ENCODE results near the gene SERPINB5. TPM values are rescaled to one million over a fixed set of nuclear protein-coding genes. Genes with fewer than 3 reads are reported as not detected.

SERPINB5 gene
- total and polyA plus RNA-seq, 2 experiments from 2014 or later = 0.16 TPM; not detected in 1

DNA sequence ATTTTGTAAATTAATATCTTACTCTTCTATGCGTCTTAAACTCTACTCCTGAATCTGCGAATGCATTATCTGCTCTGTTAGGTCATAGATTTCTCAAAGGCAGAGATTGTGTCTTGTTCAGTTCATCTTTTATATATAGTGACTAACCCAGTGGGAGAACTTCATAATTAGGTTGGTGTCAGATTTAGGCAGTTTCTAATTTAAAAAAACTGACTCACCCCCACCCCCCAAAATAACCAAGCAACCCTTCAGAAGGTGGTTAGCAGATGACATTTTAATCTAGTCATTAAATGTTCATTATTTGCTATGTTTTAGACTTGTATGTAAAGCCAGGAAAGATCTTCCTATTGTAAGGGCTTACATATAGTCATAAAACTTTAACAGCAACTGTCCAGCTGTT lies 75.8 kb downstream of the SERPINB5 start:
- Histone ChIP-seq H3K4me2 (no peak overlapping the region), H4K20me1 (replicated peaks; ENCODE audit: insufficient read depth) (no peaks in the 10 kb centered on the region), H3K79me2 (replicated peaks; ENCODE audit: insufficient read depth) (no peaks in the 10 kb centered on the region), H3F3A (replicated peaks; ENCODE audit: low read depth) (no peaks in the 10 kb centered on the region), H3K9me2 (ENCODE audit: insufficient read depth) (peaks cover 7% of the 10 kb centered on the region; the same call in 1 of the 2 replicates), H2AFZ (no peak overlapping the region), H3K4me1 (ENCODE audit: insufficient read depth) (no peaks in the 10 kb centered on the region), H3K27me3 (ENCODE audit: insufficient read depth) (no peaks in the 10 kb centered on the region), H3K4me3 (no peak overlapping the region), H3K27ac (ENCODE audit: low read depth) (no peak overlapping the region), H3K36me3 (ENCODE audit: insufficient read depth) (no peaks in the 10 kb centered on the region)
- Mint-ChIP-seq H3K27me3 (ENCODE audit: insufficient read depth, low read depth, poor library complexity) (no peaks in the 10 kb centered on the region), H3K4me1 (no peaks in the 10 kb centered on the region), H3K9me3 (no peaks in the 10 kb centered on the region), H3K27ac (no peak overlapping the region), H3K4me3 (no peak overlapping the region), H3K36me3 (ENCODE audit: low read depth) (no peaks in the 10 kb centered on the region)
- no peak for DNase-seq (ENCODE audit: low spot score)
- no peak for ATAC-seq
- TF ChIP-seq, protein P1, sequence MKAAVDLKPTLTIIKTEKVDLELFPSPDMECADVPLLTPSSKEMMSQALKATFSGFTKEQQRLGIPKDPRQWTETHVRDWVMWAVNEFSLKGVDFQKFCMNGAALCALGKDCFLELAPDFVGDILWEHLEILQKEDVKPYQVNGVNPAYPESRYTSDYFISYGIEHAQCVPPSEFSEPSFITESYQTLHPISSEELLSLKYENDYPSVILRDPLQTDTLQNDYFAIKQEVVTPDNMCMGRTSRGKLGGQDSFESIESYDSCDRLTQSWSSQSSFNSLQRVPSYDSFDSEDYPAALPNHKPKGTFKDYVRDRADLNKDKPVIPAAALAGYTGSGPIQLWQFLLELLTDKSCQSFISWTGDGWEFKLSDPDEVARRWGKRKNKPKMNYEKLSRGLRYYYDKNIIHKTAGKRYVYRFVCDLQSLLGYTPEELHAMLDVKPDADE (IDR thresholded peaks at IDR 0.05) = no peak
- TF ChIP-seq POLR2AphosphoS5 (IDR thresholded peaks at IDR 0.05; ENCODE audit: low read depth) (no peak), EZH2 (IDR thresholded peaks at IDR 0.05; ENCODE audit: low read depth, unreplicated experiment) (no peak), STAT1 (IDR thresholded peaks at IDR 0.05; ENCODE audit: unreplicated experiment) (no peak), NANOG (IDR thresholded peaks at IDR 0.05; ENCODE audit: borderline replicate concordance) (no peak), JUNB (IDR thresholded peaks at IDR 0.05; ENCODE audit: unreplicated experiment) (no peak), EZH2phosphoT487 (IDR thresholded peaks at IDR 0.05; ENCODE audit: unreplicated experiment) (no peak), ZNF331 (CRISPR knock-in tag; IDR thresholded peaks at IDR 0.05; ENCODE audit: low read depth) (no peak)
- TF ChIP-seq, protein P2, sequence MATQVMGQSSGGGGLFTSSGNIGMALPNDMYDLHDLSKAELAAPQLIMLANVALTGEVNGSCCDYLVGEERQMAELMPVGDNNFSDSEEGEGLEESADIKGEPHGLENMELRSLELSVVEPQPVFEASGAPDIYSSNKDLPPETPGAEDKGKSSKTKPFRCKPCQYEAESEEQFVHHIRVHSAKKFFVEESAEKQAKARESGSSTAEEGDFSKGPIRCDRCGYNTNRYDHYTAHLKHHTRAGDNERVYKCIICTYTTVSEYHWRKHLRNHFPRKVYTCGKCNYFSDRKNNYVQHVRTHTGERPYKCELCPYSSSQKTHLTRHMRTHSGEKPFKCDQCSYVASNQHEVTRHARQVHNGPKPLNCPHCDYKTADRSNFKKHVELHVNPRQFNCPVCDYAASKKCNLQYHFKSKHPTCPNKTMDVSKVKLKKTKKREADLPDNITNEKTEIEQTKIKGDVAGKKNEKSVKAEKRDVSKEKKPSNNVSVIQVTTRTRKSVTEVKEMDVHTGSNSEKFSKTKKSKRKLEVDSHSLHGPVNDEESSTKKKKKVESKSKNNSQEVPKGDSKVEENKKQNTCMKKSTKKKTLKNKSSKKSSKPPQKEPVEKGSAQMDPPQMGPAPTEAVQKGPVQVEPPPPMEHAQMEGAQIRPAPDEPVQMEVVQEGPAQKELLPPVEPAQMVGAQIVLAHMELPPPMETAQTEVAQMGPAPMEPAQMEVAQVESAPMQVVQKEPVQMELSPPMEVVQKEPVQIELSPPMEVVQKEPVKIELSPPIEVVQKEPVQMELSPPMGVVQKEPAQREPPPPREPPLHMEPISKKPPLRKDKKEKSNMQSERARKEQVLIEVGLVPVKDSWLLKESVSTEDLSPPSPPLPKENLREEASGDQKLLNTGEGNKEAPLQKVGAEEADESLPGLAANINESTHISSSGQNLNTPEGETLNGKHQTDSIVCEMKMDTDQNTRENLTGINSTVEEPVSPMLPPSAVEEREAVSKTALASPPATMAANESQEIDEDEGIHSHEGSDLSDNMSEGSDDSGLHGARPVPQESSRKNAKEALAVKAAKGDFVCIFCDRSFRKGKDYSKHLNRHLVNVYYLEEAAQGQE (IDR thresholded peaks at IDR 0.05; ENCODE audit: unreplicated experiment) = no peak
- TF ChIP-seq, protein P3, sequence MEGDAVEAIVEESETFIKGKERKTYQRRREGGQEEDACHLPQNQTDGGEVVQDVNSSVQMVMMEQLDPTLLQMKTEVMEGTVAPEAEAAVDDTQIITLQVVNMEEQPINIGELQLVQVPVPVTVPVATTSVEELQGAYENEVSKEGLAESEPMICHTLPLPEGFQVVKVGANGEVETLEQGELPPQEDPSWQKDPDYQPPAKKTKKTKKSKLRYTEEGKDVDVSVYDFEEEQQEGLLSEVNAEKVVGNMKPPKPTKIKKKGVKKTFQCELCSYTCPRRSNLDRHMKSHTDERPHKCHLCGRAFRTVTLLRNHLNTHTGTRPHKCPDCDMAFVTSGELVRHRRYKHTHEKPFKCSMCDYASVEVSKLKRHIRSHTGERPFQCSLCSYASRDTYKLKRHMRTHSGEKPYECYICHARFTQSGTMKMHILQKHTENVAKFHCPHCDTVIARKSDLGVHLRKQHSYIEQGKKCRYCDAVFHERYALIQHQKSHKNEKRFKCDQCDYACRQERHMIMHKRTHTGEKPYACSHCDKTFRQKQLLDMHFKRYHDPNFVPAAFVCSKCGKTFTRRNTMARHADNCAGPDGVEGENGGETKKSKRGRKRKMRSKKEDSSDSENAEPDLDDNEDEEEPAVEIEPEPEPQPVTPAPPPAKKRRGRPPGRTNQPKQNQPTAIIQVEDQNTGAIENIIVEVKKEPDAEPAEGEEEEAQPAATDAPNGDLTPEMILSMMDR (conservative IDR thresholded peaks at IDR 0.05; ENCODE audit: low read depth in 2 of 2) = no peak

DNA sequence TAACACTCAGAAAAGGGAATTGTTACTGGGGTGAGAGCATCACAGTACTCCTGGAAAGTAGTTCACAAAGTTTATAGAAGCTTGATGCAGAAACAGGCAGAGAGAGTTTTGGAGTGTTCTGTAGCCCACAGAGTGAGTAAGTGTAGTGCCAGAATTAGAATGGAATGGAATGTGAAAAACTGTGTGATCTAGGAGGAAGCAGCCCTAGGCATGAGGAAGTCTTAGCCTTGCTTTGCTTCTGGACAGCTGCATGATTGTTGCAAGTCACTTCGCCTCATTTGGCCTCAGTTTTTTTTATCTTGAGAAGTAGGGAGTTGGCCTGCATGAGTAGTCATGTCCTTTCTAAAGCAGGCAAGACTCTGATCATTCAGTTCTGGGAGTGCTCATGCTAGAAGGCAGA lies 76.3 kb downstream of the SERPINB5 start:
- no peaks in the 10 kb centered on the region for H4K20me1 ChIP-seq (replicated peaks; ENCODE audit: insufficient read depth)
- no peak for ATAC-seq
- TF ChIP-seq ZNF331 (CRISPR knock-in tag; IDR thresholded peaks at IDR 0.05; ENCODE audit: low read depth) = no peak
- TF ChIP-seq, protein P1 (IDR thresholded peaks at IDR 0.05) = no peak
- no peak for TF ChIP-seq JUNB (IDR thresholded peaks at IDR 0.05; ENCODE audit: unreplicated experiment)

More for the DNA sequence above, 76.3 kb downstream of the SERPINB5 start:
- no peak for DNase-seq (ENCODE audit: low spot score)
- H3K9me3 Mint-ChIP-seq = no peaks in the 10 kb centered on the region
- no peak overlapping the region for H3K4me3 ChIP-seq
- H3K4me1 ChIP-seq (ENCODE audit: insufficient read depth) = no peaks in the 10 kb centered on the region
- no peak overlapping the region for H3K4me3 Mint-ChIP-seq
- no peaks in the 10 kb centered on the region for H3K27me3 Mint-ChIP-seq (ENCODE audit: insufficient read depth, low read depth, poor library complexity)
- no peaks in the 10 kb centered on the region for H3K4me1 Mint-ChIP-seq
- H3K79me2 ChIP-seq (replicated peaks; ENCODE audit: insufficient read depth) = no peaks in the 10 kb centered on the region
- H3F3A ChIP-seq (replicated peaks; ENCODE audit: low read depth) = no peaks in the 10 kb centered on the region
- H3K36me3 Mint-ChIP-seq (ENCODE audit: low read depth) = no peaks in the 10 kb centered on the region
- H3K36me3 ChIP-seq (ENCODE audit: insufficient read depth) = no peaks in the 10 kb centered on the region
- no peak overlapping the region for H3K4me2 ChIP-seq
- peaks cover 7% of the 10 kb centered on the region; the same call in 1 of the 2 replicates for H3K9me2 ChIP-seq (ENCODE audit: insufficient read depth)
- no peaks in the 10 kb centered on the region for H3K27me3 ChIP-seq (ENCODE audit: insufficient read depth)
- H3K27ac Mint-ChIP-seq = no peak overlapping the region
- H3K27ac ChIP-seq (ENCODE audit: low read depth) = no peak overlapping the region
- no peak overlapping the region for H2AFZ ChIP-seq

All from GM23338 (cell line).